HG03432 (cell line): ENCODE measurements around the gene TNFRSF8.
"Not testable (repeated sequence)": the region's sequence is repeated elsewhere in the genome, so short reads cannot be mapped to it uniquely, and the experiment has no call there.

Source experiments
- ATAC-seq: cut with Tn5 transposase; IDR thresholded peaks from one replicate; pipeline ENCODE4 v1.9.1; 2021; ENCODE audit warnings: mild to moderate bottlenecking, moderate library complexity; ENCODE audit not compliant: unreplicated experiment

TNFRSF8 gene

DNA sequence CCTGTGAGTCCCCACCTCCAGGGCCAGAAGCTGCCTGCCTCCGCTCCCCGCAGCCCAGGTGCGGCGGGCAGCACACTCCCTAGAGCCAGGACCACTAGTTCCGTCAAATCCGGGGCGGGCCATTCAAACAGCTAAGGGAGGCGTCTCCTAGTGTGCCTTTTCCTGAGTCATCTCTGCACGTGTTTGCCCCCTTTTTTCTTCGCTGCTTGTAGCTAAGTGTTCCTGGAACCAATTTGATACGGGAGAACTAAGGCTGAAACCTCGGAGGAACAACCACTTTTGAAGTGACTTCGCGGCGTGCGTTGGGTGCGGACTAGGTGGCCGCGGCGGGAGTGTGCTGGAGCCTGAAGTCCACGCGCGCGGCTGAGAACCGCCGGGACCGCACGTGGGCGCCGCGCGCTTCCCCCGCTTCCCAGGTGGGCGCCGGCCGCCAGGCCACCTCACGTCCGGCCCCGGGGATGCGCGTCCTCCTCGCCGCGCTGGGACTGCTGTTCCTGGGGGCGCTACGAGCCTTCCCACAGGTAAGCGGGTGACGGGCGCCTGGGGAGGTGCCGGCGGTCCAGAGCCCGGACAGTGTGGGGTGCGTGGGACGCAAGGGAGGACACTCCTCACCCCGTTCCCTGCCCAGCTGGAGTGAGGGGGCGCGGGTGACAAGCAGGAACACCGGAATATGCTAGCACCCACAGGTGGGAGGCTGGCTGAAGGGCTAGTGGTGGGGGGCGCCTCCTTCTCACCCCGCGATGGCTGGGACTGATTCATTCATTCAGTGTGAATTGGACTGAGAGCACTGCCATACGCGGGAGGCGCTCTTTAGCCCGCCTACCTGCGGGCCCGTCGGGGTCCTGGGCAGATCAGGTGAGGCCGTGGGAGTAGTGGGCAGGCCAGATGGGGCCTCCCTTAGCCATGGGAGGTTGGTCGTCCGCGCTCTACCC, at the start of gene TNFRSF8:
TNFRSF8 (plus strand) TSS at position 163 of the 932 bp plus-strand sequence; CDS start at position 459, 296 bp downstream.
- ATAC-seq = no peak

DNA sequence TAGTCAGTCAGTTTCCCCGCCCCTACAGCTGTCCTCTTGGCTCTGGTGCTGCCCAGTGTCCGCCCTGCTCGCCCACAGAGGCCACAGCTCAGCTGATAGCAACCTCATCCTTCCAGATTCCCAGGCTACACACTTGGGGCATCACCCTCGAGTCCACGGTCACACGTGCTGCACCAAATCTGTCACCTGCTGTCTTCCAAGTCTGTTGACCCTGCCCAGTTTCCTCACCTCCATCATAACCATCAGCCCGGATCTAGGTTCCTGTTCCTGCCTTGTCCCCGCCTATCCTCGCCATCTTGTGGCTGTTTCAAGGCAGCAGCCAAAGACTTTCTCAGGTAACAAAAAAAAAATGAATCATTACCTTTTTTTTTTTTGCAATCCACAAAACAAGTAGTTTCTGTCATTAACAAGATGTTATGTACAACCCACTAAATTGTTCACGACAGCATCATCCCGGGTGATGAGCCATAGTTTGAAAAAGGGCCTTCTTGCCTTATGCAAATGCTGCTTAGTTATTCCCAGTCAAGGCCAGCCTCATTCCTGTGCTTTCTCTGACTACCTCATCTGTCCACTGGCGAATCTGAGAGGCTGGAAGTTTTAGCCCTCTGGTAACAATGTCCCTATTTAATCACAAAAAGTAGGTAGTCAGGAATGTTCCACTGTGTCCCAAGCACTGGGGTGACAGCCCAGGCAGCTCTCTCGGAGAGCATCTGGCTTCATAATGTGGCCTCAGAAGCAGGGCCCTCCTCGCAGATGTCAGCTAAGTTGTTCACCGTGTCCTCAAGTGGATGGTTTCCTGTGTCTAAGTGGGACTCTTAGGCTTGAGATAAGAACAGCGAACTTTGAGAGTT, 48.7 kb upstream of the TNFRSF8 start:
- no peak for ATAC-seq

- no peak for ATAC-seq
Observed at GRCh38 chr1:12015001-12015491, 48.1 kb upstream of the TNFRSF8 start.

DNA sequence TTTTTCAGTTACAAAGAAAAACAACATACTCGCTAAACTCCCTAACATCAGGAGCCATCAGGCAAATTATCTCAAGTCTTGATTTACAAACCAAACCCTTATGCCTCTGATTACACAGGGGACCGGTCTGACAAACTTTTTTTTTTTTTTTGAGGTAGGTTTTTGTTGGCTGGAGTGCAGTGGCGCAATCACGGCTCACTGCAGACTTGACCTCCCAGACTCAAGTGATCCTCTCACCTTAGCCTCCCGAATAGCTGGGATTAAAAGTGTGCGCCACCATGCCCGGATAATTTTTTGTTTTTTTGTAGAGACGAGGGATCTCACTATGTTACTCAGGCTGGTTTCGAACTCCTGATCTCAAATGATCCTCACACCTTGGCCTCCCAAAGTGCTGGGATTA, 47.6 kb upstream of the TNFRSF8 start:
- no peak for ATAC-seq

GRCh38 chr1:12016182-12016581, 46.9 kb upstream of the TNFRSF8 start:
- ATAC-seq = no peak

DNA sequence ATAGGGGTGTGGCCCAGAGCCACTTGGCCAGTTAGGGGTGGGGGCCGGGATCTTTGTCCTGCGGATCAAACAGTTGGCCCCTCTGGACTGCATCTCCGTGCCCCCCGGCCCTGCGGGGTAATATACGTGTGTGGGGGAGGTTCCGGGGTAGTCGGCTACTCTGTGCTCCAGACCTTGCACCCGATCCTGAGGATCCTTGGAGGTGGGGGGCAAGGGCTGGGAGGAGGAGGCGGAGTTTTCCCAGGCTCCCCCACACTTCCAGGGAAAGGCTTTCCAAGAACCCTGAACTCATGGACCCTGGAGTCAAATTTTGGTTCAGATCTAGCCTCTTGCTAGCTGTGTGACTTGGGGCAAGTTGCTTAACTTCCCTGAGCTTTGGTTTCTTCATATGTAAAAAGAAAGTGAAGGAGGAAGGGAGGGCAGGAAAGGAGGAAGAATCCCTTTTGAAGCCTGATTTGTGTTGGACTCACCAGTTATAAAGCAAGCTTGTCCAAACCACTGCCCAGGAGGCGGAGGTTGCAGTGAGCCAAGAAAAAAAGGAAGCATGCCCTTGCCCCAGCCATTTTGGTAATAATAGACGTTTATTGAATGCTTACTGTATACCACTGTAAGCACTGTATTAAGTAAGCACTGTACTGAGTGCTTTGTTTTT, 43.1 kb upstream of the TNFRSF8 start:
- no peak for ATAC-seq

DNA sequence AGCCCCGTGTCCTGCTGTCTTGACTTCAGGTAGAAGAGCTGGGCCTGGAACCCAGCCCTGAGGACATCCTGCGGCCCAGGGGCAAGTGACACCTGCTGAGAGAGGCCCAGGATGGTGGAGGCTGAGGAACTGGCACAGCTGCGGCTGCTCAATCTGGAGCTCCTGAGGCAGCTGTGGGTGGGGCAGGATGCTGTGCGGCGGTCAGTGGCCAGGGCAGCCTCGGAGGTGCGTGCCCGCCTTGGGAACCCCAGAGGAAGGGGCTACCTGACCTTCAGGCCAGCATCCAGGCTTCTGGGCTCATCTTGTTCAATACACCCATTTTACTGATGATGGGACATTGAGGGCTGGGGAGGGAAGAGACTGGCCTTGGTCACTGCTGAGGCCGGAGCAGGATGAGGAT, 41.5 kb upstream of the TNFRSF8 start:
- no peak for ATAC-seq

DNA sequence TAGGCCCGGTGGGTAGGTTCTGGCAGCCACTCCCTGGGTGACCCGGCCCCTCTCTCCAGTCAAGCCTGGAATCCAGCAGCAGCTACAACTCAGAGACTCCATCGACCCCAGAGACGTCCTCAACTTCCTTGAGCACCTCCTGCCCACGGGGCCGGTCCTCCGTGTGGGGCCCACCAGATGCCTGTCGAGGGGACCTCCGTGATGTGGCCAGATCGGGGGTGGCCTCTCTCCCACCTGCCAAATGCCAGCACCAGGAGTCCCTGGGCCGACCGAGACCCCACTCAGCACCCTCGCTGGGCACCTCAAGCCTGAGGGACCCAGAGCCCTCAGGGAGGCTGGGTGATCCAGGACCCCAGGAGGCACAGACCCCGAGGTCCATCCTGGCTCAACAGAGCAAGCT, 41.1 kb upstream of the TNFRSF8 start:
- no peak for ATAC-seq

- no peak for ATAC-seq
Observed at GRCh38 chr1:12026586-12026985, 36.5 kb upstream of the TNFRSF8 start.

- no peak for ATAC-seq
Observed at GRCh38 chr1:12028248-12028647, 34.9 kb upstream of the TNFRSF8 start.

DNA sequence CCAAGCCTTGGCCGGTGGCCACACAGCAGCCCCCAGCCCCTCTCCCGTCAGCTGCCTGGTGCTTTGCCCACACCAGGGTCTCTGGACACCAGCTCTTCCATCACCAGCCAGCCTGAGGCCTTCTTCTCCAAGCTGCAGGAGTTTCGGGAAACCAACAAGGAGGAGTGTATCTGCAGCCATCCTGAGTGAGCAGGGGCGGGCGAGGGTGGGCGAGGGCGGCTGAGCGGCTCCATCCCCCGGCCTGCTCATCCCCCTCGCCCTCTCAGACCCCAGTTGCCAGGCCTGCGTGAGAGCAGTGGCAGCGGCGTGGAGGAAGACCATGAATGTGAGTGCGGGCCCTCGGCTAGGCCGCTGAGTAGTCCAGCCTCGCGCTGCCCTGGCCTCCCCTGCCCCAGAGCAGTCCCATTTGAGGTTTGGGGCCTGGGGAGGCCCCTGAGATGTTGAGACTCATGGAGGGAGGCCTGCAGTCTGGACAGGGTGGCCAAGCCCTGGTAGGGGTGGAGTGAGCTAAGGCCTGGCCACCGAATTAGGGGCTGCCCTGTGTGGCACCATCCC, 34.1 kb upstream of the TNFRSF8 start:
- ATAC-seq = no peak

DNA sequence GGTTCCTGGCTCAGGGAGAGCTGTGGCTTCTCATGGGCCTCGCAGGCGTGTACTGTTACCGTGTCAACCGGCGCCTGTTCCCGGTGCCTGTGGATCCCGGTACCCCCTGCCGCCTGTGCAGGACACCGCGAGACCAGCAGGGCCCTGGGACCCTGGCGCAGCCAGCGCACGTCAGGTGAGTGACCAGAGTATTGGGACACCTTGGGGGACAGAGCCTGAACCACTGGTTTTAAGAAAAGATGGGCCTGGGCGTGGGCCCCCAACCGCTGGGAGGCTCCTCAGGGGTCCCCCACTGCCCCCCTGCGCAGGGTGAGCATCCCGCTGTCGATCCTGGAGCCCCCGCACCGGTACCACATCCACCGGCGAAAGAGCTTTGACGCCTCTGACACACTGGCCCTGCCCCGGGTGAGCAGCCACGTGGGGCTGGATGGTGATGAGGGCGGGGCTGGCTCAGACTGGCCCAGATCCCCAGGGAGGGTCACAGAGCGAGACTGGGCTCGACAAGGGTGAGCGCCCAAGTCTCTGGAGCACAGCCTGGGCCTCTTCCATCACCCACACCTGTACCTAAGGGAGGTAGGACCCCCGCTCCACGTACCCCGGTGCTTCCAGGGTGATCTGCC, 33.3 kb upstream of the TNFRSF8 start:
- ATAC-seq = no peak

GRCh38 chr1:12031039-12031980, 31.8 kb upstream of the TNFRSF8 start:
- no peak for ATAC-seq

DNA sequence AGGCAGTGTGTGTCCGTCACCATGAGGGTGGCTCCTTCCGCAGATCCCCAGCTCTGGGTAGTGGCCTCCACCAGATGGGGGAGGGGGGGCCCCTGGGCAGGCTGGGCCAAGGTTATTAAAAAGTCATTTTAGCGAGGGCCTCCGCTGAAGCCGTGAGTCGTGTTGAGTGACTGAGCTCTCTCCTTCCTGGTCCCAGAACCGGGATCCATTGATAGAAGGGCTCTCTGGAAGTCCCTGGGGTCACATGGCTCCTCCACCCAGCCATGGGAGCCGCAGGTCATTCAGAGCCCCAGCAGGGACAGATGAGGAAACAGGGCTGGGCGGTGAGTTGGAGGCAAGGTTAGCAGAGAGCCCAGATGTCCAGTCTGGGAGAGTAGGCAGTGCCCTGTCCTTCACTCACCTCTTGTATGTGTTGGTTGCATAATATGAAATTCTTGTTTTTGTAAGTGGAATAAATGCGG, 30.9 kb upstream of the TNFRSF8 start:
- no peak for ATAC-seq

DNA sequence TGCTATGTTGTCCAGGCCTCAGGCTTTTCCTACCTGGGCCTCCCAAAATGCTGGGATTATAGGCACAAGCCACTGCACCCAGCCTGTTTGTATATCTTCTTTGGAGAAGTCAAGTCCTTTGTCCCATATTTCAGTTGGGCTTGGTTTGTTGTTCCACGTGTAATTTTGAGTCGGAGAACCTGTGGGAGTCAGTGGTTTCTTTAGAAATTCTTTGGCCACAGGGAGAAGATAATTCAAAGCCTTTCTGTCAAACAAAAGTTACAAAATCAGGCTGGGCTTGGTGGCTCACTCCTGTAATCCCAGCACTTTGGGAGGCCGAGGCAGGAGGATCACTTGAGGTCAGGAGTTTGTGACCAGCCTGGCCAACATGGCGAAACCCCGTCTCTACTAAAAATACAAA, 29.7 kb upstream of the TNFRSF8 start:
- not testable (repeated sequence) for ATAC-seq

GRCh38 chr1:12034381-12034801, 28.7 kb upstream of the TNFRSF8 start:
- no peak for ATAC-seq

DNA sequence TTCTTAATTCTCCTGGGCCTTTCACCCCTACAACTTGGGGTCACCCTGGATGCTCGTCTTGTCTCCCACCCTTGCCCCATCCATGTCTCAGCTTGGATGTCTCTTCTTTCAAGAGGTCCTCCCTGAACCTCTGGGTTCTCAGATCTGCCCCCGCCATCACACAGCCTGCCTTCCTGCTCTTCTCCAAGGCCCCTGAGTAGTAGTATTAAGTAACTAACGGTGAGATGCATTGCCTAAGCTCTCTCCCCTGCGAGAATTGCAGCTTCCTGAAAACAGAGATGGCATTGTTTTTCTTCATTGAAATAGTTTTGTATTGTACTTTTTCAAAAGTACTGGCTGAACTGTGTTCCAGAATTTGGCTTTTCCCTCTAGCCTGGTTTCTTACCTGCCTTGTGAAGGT, 27.8 kb upstream of the TNFRSF8 start:
- no peak for ATAC-seq

DNA sequence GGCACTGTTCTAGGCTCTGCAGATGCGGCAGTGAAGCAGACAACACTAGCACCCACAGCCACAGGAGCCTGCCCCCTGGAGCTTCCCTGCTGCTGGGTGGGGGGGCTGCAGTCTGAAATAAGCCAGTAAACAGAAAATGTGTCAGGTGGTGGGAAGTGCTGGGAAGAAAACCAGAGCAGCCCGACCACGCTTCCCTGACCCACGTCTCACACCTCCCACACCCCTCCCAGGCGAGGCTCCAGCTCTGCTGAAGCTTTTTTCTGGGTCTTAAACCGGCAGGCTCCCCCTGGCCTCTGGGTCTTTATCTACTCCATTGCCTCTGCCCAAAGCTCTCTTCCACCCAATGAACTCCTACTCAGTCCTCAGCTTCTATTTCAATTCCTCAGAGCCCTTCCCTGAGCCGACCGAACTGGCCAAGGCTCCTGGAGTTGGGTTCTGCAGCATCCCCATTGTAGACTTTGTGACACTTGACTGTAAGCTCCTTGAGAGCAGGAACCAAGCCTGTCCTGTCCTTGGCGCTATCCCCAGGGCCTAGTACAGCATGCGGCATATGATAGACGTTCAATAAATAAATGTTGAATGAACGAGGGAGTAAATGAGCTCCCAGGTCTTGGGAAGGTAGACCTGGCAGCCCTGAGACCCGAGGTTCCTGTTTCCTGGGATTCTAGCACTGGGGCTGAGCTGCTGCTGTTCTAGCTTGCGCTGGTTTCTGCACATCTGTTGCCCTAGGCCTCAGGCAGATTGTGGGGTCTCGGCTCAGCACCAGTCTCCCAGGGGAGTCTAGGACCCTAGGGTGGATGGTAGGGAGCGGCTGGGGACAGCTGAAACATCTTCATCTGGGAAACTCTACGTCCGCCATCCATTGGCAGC, 25.4 kb upstream of the TNFRSF8 start:
- ATAC-seq = no peak
